Neural cell (in vitro differentiated cells): ENCODE measurements around the gene SCGB1D2. TPM values are rescaled to one million over a fixed set of nuclear protein-coding genes. Genes with fewer than 3 reads are reported as not detected.

ENCODE experiments used
- H2AFZ ChIP-seq: fragments of 200-600, 300-800 bp; sonication (generic), shearing (Covaris generic); 2 replicates; pipeline ENCODE4 v1.6.0; 2014; ENCODE audit warnings: low read depth, mild to moderate bottlenecking, antibody characterized with exemption, low read length, moderate library complexity
- H3F3A ChIP-seq: fragments of 200-600 bp; shearing (Covaris generic); 2 replicates; pipeline ENCODE4 v1.6.1; 2016; ENCODE audit warnings: mild to moderate bottlenecking, moderate library complexity, mixed read lengths, antibody characterized with exemption, low read length; ENCODE audit not compliant: insufficient read depth, poor library complexity, severe bottlenecking
- H3K27ac ChIP-seq: fragments of 200-600, 300-800 bp; sonication (generic), shearing (Covaris generic); 2 replicates; pipeline ENCODE4 v1.5.1; 2014; ENCODE audit warnings: mild to moderate bottlenecking, low read length, moderate library complexity
- H3K27me3 ChIP-seq: fragments of 300-800, 200-600 bp; sonication (generic), shearing (Covaris generic); 2 replicates; pipeline ENCODE4 v1.6.0; 2014; ENCODE audit warnings: mild to moderate bottlenecking, low read depth, low read length, moderate library complexity; ENCODE audit not compliant: insufficient read depth
- H3K36me3 ChIP-seq: fragments of 300-800, 200-600 bp; sonication (generic), shearing (Covaris generic); 2 replicates; pipeline ENCODE4 v1.5.1; 2014; ENCODE audit warnings: mild to moderate bottlenecking, antibody characterized with exemption, low read length, moderate library complexity; ENCODE audit not compliant: insufficient read depth
- H3K4me2 ChIP-seq: fragments of 300-800, 200-600 bp; sonication (generic), shearing (Covaris generic); 2 replicates; pipeline ENCODE4 v1.6.0; 2014; ENCODE audit warnings: mild to moderate bottlenecking, low read length
- H3K4me3 ChIP-seq: fragments of 300-800, 200-600 bp; sonication (generic), shearing (Covaris generic); 2 replicates; pipeline ENCODE4 v1.5.1; 2014; ENCODE audit warnings: mild to moderate bottlenecking, low read length, moderate library complexity
- H3K79me2 ChIP-seq: fragments of 200-600 bp; shearing (Covaris generic); replicated peaks from 2 replicates; pipeline ENCODE4 v1.6.0; 2014; ENCODE audit warnings: mild to moderate bottlenecking, low read length, moderate library complexity; ENCODE audit not compliant: insufficient read depth
- H3K9ac ChIP-seq: fragments of 300-800, 200-600 bp; sonication (generic), shearing (Covaris generic); 2 replicates; pipeline ENCODE4 v1.6.1; 2016; ENCODE audit warnings: mild to moderate bottlenecking, low read length, mixed read lengths
- H3K9me2 ChIP-seq: fragments of 200-600 bp; shearing (Covaris generic); 2 replicates; pipeline ENCODE4 v1.6.1; 2016; ENCODE audit warnings: mild to moderate bottlenecking, low read length, mixed read lengths; ENCODE audit not compliant: insufficient read depth
- H3K9me3 ChIP-seq: fragments of 200-600, 300-800 bp; sonication (generic), shearing (Covaris generic); 2 replicates; pipeline ENCODE4 v1.6.1; 2016; ENCODE audit warnings: mild to moderate bottlenecking, mixed run types, low read length, moderate library complexity, mixed read lengths
- H4K20me1 ChIP-seq: fragments of 200-600 bp; shearing (Covaris generic); 2 replicates; pipeline ENCODE4 v1.6.1; 2016; ENCODE audit warnings: mild to moderate bottlenecking, mixed run types; ENCODE audit not compliant: insufficient read depth
- EP300 ChIP-seq: fragments of 450-650 bp; conservative IDR thresholded peaks from 2 replicates; pipeline ENCODE4 v1.6.1; 2014; ENCODE audit warnings: antibody characterized with exemption, mild to moderate bottlenecking, moderate library complexity; ENCODE audit not compliant: poor library complexity, severe bottlenecking
- EZH2 ChIP-seq: fragments of 200-600, 300-800 bp; shearing (Covaris generic), sonication (generic); IDR thresholded peaks from 2 replicates; pipeline ENCODE4 v1.6.1; 2014; ENCODE audit warnings: antibody characterized with exemption, low read length, borderline replicate concordance, mild to moderate bottlenecking; ENCODE audit not compliant: insufficient read depth, poor library complexity, severe bottlenecking
- MXI1 ChIP-seq: fragments of 450-650 bp; conservative IDR thresholded peaks from 2 replicates; pipeline ENCODE4 v1.6.1; 2014; ENCODE audit warnings: antibody characterized with exemption, mild to moderate bottlenecking; ENCODE audit not compliant: poor library complexity, severe bottlenecking
- POLR2AphosphoS5 ChIP-seq: IDR thresholded peaks from 2 replicates; pipeline ENCODE4 v1.6.1; 2012
- RAD21 ChIP-seq: fragments of 450-650 bp; conservative IDR thresholded peaks from 2 replicates; pipeline ENCODE4 v1.6.1; 2014; ENCODE audit warnings: antibody characterized with exemption, mild to moderate bottlenecking, moderate library complexity
- SMC3 ChIP-seq: fragments of 450-650 bp; conservative IDR thresholded peaks from 2 replicates; pipeline ENCODE4 v1.6.1; 2014; ENCODE audit warnings: antibody characterized with exemption, mild to moderate bottlenecking, moderate library complexity; ENCODE audit not compliant: poor library complexity
- TAF1 ChIP-seq: IDR thresholded peaks from 2 replicates; pipeline ENCODE4 v1.6.1; 2012; ENCODE audit warnings: low read depth
- polyA plus RNA-seq: library from polyadenylated mRNA; depleted of rRNA; stranded (reverse); fragments of >200 nt; gene quantifications from 2 replicates; pipeline ENCODE4 v1.2.3, GENCODE V29; 2014
- TF ChIP-seq, protein P1 (sequence below): fragments of 450-650 bp; IDR thresholded peaks from 2 replicates; pipeline ENCODE4 v1.5.1; 2014; ENCODE audit warnings: antibody characterized with exemption, mild to moderate bottlenecking, moderate library complexity; ENCODE audit not compliant: poor library complexity, severe bottlenecking
- TF ChIP-seq, protein P2 (sequence below): IDR thresholded peaks from 2 replicates; pipeline ENCODE4 v1.6.1; 2012; ENCODE audit warnings: borderline replicate concordance

Gene SCGB1D2
- polyA plus RNA-seq, 1 donor from 2014 or later, result not detected

- Histone ChIP-seq H3K27me3 (no peaks in the 10 kb centered on the region), H3K36me3 (no peaks in the 10 kb centered on the region), H2AFZ (no peak overlapping the region), H3K9me2 (no peaks in the 10 kb centered on the region), H3K4me2 (no peak overlapping the region), H3K9ac (no peak overlapping the region), H3K79me2 (no peaks in the 10 kb centered on the region), H3K4me3 (no peak overlapping the region), H3K9me3 (no peaks in the 10 kb centered on the region), H3F3A (no peaks in the 10 kb centered on the region), H3K27ac (no peak overlapping the region), H4K20me1 (no peaks in the 10 kb centered on the region)
- TF ChIP-seq SMC3, result no peak
- no peak for TF ChIP-seq MXI1
- no peak for TF ChIP-seq TAF1
- TF ChIP-seq, protein P1, sequence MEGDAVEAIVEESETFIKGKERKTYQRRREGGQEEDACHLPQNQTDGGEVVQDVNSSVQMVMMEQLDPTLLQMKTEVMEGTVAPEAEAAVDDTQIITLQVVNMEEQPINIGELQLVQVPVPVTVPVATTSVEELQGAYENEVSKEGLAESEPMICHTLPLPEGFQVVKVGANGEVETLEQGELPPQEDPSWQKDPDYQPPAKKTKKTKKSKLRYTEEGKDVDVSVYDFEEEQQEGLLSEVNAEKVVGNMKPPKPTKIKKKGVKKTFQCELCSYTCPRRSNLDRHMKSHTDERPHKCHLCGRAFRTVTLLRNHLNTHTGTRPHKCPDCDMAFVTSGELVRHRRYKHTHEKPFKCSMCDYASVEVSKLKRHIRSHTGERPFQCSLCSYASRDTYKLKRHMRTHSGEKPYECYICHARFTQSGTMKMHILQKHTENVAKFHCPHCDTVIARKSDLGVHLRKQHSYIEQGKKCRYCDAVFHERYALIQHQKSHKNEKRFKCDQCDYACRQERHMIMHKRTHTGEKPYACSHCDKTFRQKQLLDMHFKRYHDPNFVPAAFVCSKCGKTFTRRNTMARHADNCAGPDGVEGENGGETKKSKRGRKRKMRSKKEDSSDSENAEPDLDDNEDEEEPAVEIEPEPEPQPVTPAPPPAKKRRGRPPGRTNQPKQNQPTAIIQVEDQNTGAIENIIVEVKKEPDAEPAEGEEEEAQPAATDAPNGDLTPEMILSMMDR, result no peak
- TF ChIP-seq EZH2, result no peak
- no peak for TF ChIP-seq POLR2AphosphoS5
- TF ChIP-seq RAD21, result no peak
- TF ChIP-seq EP300, result no peak
- TF ChIP-seq, protein P2, sequence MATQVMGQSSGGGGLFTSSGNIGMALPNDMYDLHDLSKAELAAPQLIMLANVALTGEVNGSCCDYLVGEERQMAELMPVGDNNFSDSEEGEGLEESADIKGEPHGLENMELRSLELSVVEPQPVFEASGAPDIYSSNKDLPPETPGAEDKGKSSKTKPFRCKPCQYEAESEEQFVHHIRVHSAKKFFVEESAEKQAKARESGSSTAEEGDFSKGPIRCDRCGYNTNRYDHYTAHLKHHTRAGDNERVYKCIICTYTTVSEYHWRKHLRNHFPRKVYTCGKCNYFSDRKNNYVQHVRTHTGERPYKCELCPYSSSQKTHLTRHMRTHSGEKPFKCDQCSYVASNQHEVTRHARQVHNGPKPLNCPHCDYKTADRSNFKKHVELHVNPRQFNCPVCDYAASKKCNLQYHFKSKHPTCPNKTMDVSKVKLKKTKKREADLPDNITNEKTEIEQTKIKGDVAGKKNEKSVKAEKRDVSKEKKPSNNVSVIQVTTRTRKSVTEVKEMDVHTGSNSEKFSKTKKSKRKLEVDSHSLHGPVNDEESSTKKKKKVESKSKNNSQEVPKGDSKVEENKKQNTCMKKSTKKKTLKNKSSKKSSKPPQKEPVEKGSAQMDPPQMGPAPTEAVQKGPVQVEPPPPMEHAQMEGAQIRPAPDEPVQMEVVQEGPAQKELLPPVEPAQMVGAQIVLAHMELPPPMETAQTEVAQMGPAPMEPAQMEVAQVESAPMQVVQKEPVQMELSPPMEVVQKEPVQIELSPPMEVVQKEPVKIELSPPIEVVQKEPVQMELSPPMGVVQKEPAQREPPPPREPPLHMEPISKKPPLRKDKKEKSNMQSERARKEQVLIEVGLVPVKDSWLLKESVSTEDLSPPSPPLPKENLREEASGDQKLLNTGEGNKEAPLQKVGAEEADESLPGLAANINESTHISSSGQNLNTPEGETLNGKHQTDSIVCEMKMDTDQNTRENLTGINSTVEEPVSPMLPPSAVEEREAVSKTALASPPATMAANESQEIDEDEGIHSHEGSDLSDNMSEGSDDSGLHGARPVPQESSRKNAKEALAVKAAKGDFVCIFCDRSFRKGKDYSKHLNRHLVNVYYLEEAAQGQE, result no peak
These were observed 39.1 kb upstream of the SCGB1D2 start for GRCh38 chr11:62202910-62203309.

GRCh38 chr11:62204430-62204829 lies 37.6 kb upstream of the SCGB1D2 start:
- H3K4me2 ChIP-seq, result no peak overlapping the region

More at GRCh38 chr11:62204430-62204829, 37.6 kb upstream of the SCGB1D2 start:
- H3K36me3 ChIP-seq, result no peaks in the 10 kb centered on the region
- no peaks in the 10 kb centered on the region for H3K27me3 ChIP-seq
- H3K79me2 ChIP-seq, result no peaks in the 10 kb centered on the region
- H2AFZ ChIP-seq, result no peak overlapping the region
- no peak for TF ChIP-seq EZH2
- TF ChIP-seq POLR2AphosphoS5, result no peak
- TF ChIP-seq RAD21, result no peak
- TF ChIP-seq MXI1, result no peak
- TF ChIP-seq TAF1, result no peak
- TF ChIP-seq, protein P1, result no peak
- TF ChIP-seq EP300, result no peak
- TF ChIP-seq SMC3, result no peak
- TF ChIP-seq, protein P2, result no peak
- no peaks in the 10 kb centered on the region for H3K9me2 ChIP-seq
- no peak overlapping the region for H3K9ac ChIP-seq
- H4K20me1 ChIP-seq, result no peaks in the 10 kb centered on the region
- no peak overlapping the region for H3K4me3 ChIP-seq
- no peaks in the 10 kb centered on the region for H3F3A ChIP-seq
- no peak overlapping the region for H3K27ac ChIP-seq
- H3K9me3 ChIP-seq, result no peaks in the 10 kb centered on the region
